ENCODE measurements around the gene TSC22D3. TPM values are rescaled to one million over a fixed set of nuclear protein-coding genes. Genes with fewer than 3 reads are reported as not detected.

Gene TSC22D3
- total RNA-seq, 1 donor from 2014 or later: 93.5 TPM

GRCh38 chrX:107716118-107716684, 59.4 kb downstream of the TSC22D3 start:
- intact Hi-C loops (cut with DNase I): loop anchor here (10.0 kb wide), 1 partner anchor 51 kb away; no protein-coding TSS in a partner anchor
- peak; percentile 60 for DNase-seq (ENCODE audit: low spot score)
- no peak for ATAC-seq

GRCh38 chrX:107715331-107716117, 60.1 kb downstream of the TSC22D3 start:
- peak; percentile 53 for DNase-seq (ENCODE audit: low spot score)
- intact Hi-C loops (cut with DNase I): loop anchor here (10.0 kb wide), 1 partner anchor 51 kb away; no protein-coding TSS in a partner anchor

GRCh38 chrX:107714206-107714891, 61.2 kb downstream of the TSC22D3 start:
- DNase-seq (ENCODE audit: low spot score) (peak; percentile 53), ATAC-seq (no peak)
- intact Hi-C loops (cut with DNase I): loop anchor here (10.0 kb wide), 1 partner anchor 50 kb away; no protein-coding TSS in a partner anchor

More at GRCh38 chrX:107715331-107716117, 60.1 kb downstream of the TSC22D3 start:
- ATAC-seq: no peak

GRCh38 chrX:107713543-107714205, 61.9 kb downstream of the TSC22D3 start:
- intact Hi-C loops (cut with DNase I): loop anchor here (10.0 kb wide), 1 partner anchor 49 kb away; no protein-coding TSS in a partner anchor
- ATAC-seq (no peak), DNase-seq (ENCODE audit: low spot score) (no peak)

GRCh38 chrX:107713203-107713542, 62.4 kb downstream of the TSC22D3 start:
- intact Hi-C loops (cut with DNase I): loop anchor here (10.0 kb wide), 1 partner anchor 48 kb away; no protein-coding TSS in a partner anchor
- ATAC-seq: no peak
- DNase-seq (ENCODE audit: low spot score): no peak

GRCh38 chrX:107712231-107713202, 63.1 kb downstream of the TSC22D3 start:
- DNase-seq (ENCODE audit: low spot score): no peak
- ATAC-seq: peak; percentile 34
- intact Hi-C loops (cut with DNase I): loop anchor here (10.0 kb wide), 1 partner anchor 48 kb away; no protein-coding TSS in a partner anchor

GRCh38 chrX:107711521-107712181, 63.9 kb downstream of the TSC22D3 start:
- DNase-seq (ENCODE audit: low spot score) (no peak), ATAC-seq (no peak)
- intact Hi-C loops (cut with DNase I): loop anchor here (10.0 kb wide), 1 partner anchor 47 kb away; no protein-coding TSS in a partner anchor

- peak; percentile 76 for ATAC-seq
- intact Hi-C loops (cut with DNase I): loop anchor here (10.0 kb wide), 1 partner anchor 46 kb away; no protein-coding TSS in a partner anchor
- no peak for DNase-seq (ENCODE audit: low spot score)
Observed at GRCh38 chrX:107710617-107711391, 64.8 kb downstream of the TSC22D3 start.

GRCh38 chrX:107709266-107709806, 66.3 kb downstream of the TSC22D3 start:
- intact Hi-C loops (cut with DNase I): no loop called here
- DNase-seq (ENCODE audit: low spot score) (no peak), ATAC-seq (no peak)

- no peak for DNase-seq (ENCODE audit: low spot score)
- no peak for ATAC-seq
- intact Hi-C loops (cut with DNase I): no loop called here
Observed at GRCh38 chrX:107708762-107709161, 66.8 kb downstream of the TSC22D3 start.

- no peak for ATAC-seq
- intact Hi-C loops (cut with DNase I): no loop called here
- no peak for DNase-seq (ENCODE audit: low spot score)
Observed at GRCh38 chrX:107707866-107708265, 67.7 kb downstream of the TSC22D3 start.

- intact Hi-C loops (cut with DNase I): no loop called here
- ATAC-seq (no peak), DNase-seq (ENCODE audit: low spot score) (no peak)
Observed at GRCh38 chrX:107706309-107706708, 69.3 kb downstream of the TSC22D3 start.

- DNase-seq (ENCODE audit: low spot score) (no peak), ATAC-seq (no peak)
- intact Hi-C loops (cut with DNase I): no loop called here
Observed at GRCh38 chrX:107704587-107704986, 71.0 kb downstream of the TSC22D3 start.

GRCh38 chrX:107704181-107704580, 71.4 kb downstream of the TSC22D3 start:
- no peak for DNase-seq (ENCODE audit: low spot score)
- intact Hi-C loops (cut with DNase I): no loop called here
- no peak for ATAC-seq

GRCh38 chrX:107701493-107702121, 74.0 kb downstream of the TSC22D3 start:
- intact Hi-C loops (cut with DNase I): no loop called here
- DNase-seq (ENCODE audit: low spot score) (no peak), ATAC-seq (no peak)

GRCh38 chrX:107700790-107701189, 74.8 kb downstream of the TSC22D3 start:
- DNase-seq (ENCODE audit: low spot score): no peak
- no peak for ATAC-seq
- intact Hi-C loops (cut with DNase I): no loop called here
